Mucosa of gallbladder (tissue), 1 donor: Measurements from ENCODE around the gene GMPR. TPM values are rescaled to one million over a fixed set of nuclear protein-coding genes. Genes with fewer than 3 reads are reported as not detected.
A peak's percentile ranks its signal among the peaks of the same experiment; 100 is the strongest.
"Not testable (repeated sequence)": the region's sequence is repeated elsewhere in the genome, so short reads cannot be mapped to it uniquely, and the experiment has no call there.

Experiments
- DNase-seq: peaks from one replicate; pipeline ENCODE4 v3.0.0-alpha.2; 2020; ENCODE audit warnings: low spot score
- total RNA-seq: library from RNA; stranded (reverse); gene quantifications from one replicate; pipeline ENCODE4 v1.2.1, GENCODE V29; 2021
- donor health status: DM: no; HTN: no; CAD: no.

The GMPR gene
- total RNA-seq, 1 donor from 2014 or later, result 10.4 TPM

DNA sequence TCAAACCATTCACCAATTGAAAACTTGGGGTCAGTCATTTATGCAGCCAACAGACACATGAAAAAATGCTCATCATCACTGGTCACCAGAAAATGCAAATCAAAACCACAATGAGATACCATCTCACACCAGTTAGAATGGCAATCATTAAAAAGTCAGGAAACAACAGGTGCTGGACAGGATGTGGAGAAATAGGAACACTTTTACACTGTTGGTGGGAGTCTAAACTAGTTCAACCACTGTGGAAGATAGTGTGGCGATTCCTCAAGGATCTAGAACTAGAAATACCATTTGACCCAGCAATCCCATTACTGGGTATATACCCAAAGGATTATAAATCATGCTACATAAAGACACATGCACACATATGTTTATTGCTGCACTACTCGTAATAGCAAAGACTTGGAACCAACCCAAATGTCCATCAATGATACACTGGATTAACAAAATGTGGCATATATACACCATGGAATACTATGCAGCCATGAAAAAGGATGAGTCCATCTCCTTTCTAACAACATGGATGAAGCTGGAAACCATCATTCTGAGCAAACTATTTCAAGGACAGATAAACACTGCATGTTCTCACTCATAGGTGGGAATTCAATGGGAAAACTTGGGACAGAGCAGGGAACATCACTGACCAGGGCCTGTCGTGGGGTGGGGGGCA lies 13.2 kb upstream of the GMPR start:
- DNase-seq, result not testable (repeated sequence)

DNA sequence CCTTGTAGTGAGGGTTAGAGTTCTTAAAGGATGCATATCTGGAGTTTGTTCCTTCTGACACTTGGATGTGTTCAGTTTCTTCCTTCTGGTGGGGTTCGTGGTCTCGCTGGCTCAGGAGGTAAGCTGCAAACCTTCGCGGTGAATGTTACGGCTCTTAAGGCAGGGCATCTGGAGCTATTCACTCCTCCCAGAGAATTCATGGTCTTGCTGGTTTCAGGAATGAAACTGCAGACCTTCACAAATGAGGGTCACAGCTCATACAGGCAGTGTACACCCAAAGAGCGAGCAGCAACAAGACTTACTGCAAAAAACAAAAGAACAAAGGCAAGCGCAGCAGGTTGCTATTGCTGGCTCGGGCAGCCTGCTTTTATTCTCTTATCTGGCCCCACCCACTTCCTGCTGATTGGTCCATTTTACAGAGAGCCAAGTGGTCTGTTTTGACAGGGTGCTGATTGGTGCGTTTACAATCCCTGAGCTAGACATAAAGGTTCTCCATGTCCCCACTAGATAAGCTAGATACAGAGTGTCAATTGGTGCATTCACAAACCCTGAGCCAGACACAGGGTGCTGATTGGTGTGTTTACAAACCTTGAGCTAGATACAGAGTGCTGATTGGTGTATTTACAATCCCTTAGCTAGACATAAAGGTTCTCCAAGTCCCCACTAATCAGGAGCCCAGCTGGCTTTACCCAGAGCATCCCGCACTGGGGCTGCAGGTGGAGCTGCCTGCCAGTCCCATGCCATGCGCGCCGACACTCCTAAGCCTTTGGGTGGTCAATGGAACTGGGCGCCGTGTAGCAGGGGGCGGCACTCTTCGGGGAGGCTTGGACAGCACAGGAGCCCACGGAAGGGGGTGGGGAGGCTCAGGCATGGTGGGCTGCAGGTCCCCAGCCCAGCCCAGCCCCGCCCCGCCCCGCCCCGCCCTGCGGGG lies 12.0 kb upstream of the GMPR start:
- not testable (repeated sequence) for DNase-seq

DNA sequence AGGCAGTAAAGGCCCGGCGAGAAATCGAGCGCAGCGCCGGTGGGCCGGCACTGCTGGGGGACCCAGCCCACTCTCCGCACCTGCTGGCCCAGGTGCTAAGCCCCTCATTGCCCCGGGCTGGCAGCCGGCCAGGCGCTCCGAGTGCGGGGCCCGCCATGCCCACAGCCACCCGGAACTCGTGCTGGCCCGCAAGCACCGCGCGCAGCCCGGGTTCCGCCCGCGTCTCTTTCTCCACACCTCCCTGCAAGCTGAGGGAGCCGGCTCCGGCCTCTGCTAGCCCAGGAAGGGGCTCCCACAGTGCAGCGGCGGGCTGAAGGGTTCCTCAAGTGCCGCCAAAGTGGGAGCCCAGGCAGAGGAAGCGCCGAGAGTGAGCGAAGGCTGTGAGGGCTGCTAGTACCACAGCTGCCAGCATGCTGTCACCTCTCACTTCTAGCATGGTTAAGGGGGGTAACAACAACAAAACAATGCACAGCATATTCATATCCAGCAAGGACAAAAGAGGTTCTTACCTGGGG lies 11.3 kb upstream of the GMPR start:
- DNase-seq, result no peak

DNA sequence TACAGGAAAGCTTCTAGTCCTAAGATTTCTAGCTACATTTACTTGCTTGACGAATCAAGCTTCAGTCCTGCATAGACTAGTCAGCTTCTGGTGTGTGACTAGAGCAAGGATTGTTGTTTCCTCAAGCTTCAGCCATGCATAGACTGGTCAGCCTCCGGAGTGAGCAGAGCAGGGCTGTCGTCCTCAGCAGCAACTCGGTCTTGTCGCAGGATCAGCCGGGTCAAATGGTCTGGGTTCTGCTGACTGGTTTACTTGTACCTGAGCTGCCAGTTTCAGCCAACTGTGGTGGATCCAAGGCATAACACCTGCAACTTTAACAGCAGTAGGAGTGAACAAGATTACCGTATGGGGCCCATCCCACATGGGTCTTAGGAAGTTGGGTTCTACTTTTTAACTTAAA lies 10.8 kb upstream of the GMPR start:
- no peak for DNase-seq

DNA sequence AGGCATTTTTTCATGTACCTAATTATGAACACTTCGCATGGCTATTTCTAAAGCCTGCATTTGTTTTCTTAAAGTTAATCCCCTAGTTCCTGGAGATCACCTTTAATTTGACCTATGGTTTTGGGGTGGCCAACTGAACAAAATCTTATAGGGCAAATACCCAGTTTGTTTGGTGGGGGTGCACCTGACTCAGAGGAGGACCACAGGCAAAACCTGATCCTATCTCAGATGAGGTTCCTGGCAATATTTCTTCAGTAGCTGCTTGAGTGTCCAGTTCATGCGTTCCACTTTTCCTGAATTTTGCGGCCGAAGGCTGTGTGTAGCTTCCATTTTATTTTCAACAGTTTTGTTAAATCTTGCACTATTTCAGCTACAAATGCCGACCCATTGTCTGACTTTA lies 10.3 kb upstream of the GMPR start:
- DNase-seq, result no peak

DNA sequence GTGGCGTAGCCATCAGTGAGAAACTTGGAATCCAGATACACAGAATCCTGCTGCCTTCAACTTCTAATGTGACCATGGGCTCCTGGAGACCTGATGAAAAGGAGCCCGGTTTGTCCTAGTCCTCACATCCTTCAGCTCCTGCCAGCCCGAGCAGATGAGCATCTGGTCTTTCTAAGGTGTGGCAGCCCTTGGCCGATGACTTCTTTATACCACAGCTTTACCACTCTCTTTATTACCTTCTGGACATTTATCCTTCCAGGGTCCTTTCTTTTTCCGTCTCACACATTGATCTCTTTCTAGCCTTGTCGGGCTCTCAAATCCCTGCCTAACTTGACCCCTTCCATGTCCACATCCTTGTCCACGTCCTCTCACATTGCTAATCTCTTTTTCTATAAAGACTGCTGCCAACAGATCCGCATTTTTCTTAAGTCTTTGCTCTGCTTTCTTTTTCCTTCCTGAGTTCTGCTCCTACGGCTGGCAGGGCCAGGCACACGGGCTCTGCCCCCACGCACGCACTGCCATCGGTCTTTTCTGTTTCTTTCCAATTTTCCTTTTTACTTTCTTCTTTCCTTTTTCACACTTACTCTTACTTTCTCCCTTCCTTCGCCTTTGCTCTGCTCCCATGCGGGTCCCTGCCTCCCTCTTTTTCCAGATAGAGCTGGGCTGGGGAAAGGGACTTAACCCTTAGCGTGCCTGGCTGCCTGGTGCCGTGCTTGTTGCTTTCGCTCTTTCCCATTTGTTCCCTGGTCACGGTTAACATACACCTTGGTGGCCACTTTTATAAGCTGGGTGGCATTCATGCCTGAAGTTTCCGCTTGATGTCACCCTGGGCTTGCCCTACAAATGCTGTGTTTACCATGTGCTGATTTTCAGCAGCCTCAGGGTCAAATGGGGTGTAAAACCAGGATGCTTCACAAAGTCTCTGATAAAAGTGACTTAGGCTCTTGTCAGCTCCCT lies 9.4 kb upstream of the GMPR start:
- DNase-seq, result no peak

DNA sequence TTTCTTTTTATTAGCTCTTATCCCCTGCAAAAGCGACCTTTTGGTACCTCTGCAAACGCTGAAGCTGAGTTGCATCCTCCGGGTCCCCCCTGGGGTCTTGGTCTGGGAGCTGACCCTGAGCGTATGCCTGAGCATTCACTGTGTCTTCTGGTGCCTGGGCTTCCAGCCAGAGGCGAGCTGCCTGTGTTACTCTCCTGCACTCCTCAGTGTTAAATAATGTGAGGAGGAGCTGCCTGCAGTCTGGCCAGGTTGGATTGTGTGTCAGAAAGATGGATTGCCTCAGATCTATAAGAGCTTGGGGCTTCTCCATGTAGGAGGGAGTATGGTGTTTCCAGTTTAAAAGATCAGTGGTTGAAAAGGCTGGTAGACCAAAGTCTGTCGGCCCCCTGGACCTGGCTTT lies 8.7 kb upstream of the GMPR start:
- DNase-seq, result no peak

DNA sequence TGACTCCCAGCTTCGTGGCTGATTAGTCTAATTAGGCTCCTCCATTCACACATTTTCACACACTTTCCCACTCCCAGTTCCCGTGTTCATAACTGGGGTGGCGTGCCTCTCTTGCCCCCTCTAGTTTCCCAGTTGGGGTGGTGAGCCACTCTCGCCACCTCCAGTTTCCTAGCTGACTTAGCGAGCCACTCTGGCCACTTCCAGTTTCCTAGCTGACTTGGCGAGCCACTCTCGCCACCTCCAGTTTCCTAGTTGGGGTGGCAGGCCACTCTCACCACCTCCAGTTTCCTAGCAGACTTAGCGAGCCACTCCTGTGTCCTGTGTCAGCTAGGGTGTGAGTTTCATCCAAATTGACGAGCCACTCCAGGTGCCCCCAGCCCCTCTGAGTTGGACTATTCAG lies 7.4 kb upstream of the GMPR start:
- no peak for DNase-seq

DNA sequence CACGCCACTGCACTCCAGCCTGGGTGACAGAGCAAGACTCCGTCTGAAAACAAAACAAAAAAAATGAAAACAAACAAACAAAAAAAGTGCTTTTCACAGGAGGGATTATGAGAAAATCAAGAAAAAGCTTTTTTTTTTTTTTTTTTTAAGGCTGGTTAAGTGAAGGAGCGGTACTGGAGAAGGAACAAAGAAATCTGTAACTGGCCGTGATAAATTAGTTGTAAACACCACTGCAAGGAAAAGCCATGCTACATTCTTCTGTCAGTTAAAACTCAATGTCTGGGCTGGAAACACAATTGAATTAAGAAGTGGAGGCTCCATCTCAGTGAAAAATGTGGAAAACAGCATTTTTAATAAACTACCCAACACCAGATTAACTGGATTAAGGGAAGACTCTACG lies 6.3 kb upstream of the GMPR start:
- no peak for DNase-seq

DNA sequence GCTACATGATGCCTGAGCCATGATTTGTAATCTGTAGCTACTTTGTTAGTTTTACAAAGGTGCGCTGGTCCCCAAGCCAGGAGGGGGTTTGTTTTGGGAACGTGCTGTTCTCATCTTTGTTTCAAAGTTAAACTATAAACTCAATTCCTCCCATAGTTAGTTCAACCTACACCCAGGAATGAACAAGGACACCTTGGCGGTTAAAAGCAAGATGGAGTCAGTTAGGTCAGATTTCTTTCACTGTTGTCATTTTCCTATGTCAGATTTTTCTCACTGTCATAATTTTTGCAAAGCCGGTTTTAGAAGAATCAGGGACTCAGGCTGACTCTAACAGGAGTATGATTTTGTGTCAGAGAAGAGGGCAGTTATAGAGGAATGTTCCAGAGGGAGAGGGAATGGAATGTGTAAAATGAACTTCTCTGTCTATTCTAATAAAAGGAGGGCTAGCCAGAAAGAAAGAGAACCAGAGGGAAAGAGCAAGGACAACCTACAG lies 2.3 kb upstream of the GMPR start:
- no peak for DNase-seq

DNA sequence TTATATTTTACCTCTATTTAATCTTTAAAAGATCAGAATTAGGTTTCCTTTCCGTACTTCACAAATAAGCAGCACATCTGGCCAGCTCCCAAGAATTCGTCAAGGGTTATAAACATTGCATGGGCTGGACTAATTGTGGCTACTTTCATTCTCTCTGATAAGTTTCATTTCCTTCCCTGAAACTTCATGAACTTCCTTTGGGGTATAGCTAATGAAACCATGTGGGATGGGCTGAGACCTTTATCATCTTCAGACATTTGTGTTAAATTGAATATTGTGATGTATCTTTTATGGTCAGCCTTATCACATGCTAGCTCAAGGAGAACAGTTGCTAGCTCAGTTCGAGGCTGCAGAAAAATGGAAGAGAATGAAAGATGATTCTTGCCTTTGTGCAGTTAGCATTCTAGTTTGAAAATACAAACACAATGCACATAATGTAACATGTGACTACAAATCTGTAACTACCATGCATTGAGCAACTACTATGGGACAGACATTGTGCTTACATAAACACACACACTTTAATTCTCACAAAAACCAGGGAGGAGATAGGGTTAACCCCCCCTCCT lies 1.7 kb upstream of the GMPR start:
- peak; percentile 48 for DNase-seq

DNA sequence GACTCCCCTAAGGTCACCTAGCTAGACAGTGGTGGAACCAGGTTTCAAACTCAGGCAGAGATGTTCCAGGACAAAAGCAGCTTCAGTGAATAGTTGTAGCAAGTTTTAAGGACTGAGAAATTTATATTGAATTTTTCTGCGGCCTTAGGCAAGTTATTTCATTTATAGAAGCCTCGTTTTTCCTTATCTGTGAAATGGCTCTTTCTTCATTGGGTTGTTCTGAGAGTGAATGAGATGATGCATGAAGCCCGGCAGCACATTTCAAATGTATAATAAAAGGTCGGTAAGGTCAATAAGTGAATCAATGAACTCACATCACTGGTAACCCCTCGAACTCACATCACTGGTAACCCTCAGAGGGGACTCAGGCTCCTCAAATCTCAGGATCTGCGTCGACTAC lies 1.1 kb upstream of the GMPR start:
- DNase-seq, result no peak

DNA sequence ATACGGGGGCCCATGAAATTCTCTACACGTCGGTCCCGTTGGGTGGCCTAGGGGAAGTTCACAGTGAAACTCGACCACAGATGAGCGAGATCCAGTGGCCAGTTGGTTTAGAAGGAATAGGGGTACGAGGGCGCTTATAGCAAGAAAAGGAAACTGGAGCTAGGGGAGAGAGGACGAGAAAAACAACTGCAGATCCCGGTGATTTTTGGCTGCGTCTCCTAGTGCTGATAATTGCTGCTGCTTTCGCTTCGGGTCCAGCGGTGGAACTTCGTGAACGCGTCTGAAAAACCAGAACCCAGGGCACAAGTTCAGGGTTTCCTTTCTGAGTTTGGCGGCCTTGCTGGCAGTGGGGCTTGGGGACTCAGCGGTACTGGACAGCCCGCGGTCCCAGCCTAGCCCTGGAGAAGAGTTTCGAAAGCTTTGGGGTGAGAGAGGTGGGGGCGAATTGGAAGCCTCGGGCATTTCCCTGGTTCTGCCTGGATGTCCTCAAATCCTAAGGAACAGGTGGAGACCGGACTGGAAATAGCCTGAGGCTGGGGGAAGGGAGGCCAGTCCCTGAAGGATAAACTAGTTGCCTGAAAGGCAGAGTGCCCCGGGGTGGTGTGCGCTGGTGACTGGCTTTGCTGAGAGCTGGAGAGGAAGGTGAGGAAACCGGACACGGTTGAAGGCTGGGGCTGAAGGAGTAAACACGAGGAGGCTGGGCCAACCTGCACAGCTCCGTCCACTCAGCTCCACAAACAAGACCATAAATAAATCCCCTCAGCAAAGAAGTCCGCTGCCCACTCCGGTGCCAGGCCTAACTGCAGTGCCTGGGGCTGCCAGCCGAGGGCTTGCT lies 793 bp downstream of the GMPR start:
- peak; percentile 59 for DNase-seq

DNA sequence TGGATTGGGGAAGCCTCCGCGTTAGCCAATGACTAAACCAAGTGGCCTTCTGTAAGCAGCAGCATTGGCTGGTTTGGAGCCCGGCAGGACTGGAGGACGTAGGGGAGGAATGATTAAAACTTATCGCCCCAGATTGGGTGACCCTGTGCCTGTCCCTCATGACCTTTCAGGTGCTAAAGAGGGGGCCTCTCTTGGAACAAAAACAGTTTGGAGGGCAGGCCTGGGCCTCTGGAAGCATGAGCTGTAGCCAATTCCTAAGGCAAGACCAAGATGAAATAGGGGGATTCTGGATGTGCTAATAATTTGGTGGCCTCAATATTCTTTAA lies 1.4 kb downstream of the GMPR start:
- no peak for DNase-seq

DNA sequence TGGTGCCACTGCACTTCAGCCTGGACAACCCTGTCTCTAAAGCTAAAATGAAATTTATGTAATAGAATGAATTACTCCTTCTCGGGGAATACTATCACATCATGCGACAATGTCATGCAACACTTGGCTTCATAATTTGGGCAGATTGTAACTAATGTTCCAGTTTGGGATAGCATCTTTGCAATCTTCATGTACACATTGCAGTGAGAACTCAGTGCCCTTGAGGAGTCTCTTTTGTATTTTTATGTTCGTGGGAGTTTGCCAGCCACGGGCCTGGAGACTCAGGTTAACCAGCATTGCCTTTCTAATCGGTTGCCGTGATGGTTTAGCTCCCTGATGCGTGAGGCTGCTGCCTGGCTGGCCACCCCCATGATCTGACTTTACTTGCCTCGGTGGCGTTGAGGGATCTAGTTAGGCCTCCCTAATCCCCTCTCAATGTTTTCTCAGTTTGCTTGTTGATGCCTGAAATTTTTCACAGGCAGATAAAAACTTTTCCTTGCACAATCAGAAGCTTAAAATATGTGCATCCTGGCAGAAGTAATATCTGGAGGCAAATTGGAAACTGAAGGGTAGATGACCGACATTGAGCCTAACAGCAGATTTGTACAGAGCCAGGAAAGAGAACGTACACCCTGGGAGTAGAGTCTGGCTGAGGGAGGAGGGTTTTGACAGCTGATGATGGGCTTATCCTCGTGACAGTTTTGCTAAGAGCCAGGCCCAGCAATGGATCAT lies 2.4 kb downstream of the GMPR start:
- DNase-seq, result no peak

DNA sequence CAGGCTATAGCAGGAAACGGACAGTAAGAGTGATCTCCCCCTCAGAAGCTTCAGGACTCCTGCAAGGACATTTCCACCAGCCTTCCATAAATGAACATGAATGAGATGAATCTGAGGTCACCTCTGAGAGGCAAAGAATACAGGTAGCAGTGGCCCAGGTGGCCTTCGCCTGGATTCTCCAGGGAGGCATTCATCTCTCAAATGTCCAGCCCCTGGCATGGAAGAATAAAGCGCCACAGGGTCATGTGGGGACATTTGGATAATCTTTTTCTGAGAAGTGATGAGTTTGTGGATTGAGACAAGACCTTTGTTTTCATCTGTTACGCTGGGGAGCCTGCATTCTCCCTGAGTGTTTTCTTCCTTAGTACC lies 2.9 kb downstream of the GMPR start:
- no peak for DNase-seq

DNA sequence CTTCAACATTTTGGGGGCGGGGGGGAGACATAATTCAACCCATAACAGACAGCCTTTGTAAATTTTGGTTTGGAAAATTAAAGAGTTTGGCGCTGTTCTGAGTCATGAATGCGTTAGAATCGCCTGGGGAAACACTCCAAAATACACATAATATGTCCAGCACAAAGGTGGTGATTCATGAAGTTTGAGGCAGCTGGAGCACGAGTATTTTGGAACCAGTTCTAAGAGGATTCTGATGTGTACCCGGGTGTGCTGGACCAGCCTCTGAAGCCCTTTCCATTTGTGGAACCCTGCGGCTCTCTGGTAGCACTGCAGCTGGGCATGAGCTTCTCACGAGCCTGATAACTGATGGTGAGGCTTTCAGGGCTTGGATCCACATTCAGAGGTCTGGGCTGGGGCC lies 4.7 kb downstream of the GMPR start:
- no peak for DNase-seq

DNA sequence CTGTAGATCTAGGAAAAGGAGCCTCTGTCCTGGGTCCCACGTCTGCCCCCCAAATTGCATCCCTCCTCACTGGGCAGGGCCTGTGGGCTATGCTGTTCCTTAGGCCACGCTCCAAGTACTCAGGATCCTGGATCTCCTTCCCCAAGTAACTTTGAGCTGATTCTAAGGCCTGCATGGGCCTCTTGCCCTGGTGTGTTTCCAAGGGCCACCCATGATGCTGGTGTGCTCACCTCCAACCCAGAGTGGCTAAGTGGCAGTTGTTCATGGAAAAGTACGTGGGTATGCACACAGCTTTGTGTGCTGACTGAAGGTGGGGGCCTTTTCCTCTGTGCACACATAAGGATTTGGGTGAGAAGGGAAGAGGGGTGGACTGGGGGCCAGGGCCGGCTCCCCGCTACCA lies 5.3 kb downstream of the GMPR start:
- no peak for DNase-seq

DNA sequence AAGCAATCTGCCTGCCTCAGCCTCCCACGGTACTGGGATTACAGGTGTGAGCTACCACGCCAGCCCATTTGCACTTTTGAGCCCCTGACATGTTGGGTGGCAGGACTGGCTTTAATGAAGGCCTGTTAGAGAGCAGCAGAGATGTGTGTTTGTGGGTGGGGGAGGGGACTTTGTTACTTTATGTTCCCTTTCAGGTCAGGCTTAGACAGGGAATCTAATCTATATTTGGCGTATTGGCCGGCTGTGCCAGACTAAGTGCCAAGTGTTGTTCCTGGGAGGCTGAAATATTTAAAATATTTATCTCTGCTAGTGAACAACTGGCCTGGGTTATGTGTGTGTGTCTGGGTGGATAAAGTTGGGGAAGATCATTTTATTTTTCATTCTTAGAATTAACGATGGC lies 6.1 kb downstream of the GMPR start:
- peak; percentile 17 for DNase-seq

DNA sequence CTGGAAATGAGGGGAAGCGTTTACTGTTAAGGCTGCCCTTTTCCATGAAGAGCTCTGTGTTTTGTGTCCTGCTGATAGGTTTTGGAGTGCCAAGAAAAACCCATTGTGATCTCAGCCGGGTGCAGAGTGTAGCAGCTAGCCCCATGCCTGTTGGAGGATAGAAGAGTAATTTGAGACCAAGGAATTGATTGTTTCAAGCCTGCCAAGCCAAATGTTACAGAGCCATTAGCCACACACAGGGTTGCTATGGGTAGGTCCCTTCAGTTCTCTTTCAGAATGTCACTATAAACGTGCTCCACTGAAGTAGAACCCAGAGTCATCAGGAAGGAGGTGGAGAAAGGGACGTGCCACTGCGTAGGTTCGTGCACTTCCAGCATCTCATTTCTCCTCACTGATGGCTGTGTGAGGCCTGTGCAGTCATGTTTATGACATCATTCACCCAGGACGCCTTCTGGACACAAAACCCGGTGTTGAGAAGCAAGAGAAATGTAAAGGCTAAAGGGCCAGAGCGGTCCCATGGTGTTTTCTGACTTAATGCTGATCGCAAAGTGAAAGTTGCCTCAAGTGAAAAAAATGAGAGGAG lies 6.6 kb downstream of the GMPR start:
- no peak for DNase-seq
